RWPE2 (cell line): ENCODE data around the gene C12orf50.

Experiments used
- ATAC-seq: fragments of 200-7000 bp; cut with Tn5 transposase; 3 replicates; pipeline ENCODE4 v1.9.1; 2021; ENCODE audit warnings: low read depth
- DNase-seq: peaks from one replicate; pipeline ENCODE4 v3.0.0-alpha.2; 2020; ENCODE audit warnings: low spot score
- H3K27ac ChIP-seq: fragments of 450-650 bp; 2 replicates; pipeline ENCODE4 v1.5.1; 2017; ENCODE audit warnings: mild to moderate bottlenecking; ENCODE audit not compliant: poor library complexity, severe bottlenecking
- H3K27me3 ChIP-seq: fragments of 250-450 bp; sonication (Bioruptor Pico); 2 replicates; pipeline ENCODE4 v1.5.1; 2021; ENCODE audit warnings: mild to moderate bottlenecking, moderate library complexity; ENCODE audit not compliant: insufficient read depth, poor library complexity, severe bottlenecking
- H3K36me3 ChIP-seq: fragments of 250-450 bp; sonication (Bioruptor Pico); 2 replicates; pipeline ENCODE4 v1.5.1; 2020; ENCODE audit warnings: low read depth, mild to moderate bottlenecking, moderate library complexity
- H3K4me1 ChIP-seq: fragments of 250-450 bp; sonication (Bioruptor Pico); 2 replicates; pipeline ENCODE4 v1.5.1; 2021; ENCODE audit warnings: mild to moderate bottlenecking, moderate library complexity; ENCODE audit not compliant: insufficient read depth, poor library complexity, severe bottlenecking
- H3K4me3 ChIP-seq: fragments of 250-450 bp; sonication (Bioruptor Pico); 2 replicates; pipeline ENCODE4 v1.5.1; 2021; ENCODE audit warnings: mild to moderate bottlenecking, moderate library complexity; ENCODE audit not compliant: severe bottlenecking
- H3K9me3 ChIP-seq: fragments of 250-450 bp; sonication (Bioruptor Pico); 2 replicates; pipeline ENCODE4 v1.5.1; 2021; ENCODE audit warnings: mild to moderate bottlenecking, moderate library complexity; ENCODE audit not compliant: severe bottlenecking
- TF ChIP-seq, protein P1 (sequence below): fragments of 450-650 bp; IDR thresholded peaks from one replicate; pipeline ENCODE4 v1.5.1; 2017; ENCODE audit warnings: mild to moderate bottlenecking, moderate library complexity; ENCODE audit not compliant: poor library complexity, severe bottlenecking

The C12orf50 gene, protein sequence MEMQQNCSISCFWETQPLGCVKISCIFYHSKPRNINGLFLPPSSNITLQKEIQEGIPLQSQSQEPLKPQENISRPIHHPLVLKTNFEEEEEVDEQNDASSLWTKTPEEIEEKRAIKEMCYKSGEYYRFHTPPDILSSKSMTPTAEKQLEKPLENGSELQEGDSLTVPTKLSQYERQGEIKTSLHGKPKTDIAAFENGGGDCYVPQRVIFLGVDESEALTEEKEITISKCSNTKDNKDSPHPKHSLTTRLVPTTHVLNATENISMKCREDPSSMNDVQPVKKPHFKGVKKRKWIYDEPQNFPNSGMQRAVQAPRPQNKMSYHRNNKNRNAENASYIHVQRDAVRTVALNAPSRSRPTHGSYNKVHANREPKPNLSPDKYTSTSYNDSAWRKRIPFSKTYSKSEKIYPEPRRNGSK

DNA sequence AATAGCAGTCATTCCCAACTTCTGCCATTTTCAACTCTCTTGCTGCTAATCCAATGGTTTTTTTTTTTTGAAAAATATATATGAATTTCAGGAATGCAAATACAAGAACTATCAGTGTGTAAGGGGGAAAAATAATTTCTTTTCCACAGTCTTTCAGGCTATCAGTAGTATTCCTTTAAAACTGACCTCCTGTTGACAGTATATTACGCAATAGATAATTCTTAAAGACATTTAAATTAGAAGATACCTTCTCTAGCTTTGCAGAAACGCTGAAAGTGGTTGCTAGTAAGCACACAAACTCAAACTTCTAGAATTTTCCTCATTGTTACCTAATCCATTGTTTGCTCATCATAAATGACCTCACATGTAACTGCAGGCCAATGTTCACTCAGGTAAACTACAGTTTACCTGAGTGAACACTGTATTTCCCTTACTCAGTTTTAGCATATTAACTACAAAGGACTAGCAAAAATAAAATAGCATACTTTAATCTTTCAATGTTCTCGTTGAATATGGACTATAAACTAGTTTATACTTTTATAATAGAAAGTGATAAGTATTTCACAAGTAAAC lies at the start of gene C12orf50:
TSS of gene C12orf50 (minus strand) at position 309 of the 573 bp plus-strand sequence. CDS start 2,439 bp downstream, outside the sequence.
- DNase-seq (no peak), ATAC-seq (no peak)
- H3K27ac ChIP-seq, result no peak within 1 kb of the TSS
- TF ChIP-seq, protein P1, sequence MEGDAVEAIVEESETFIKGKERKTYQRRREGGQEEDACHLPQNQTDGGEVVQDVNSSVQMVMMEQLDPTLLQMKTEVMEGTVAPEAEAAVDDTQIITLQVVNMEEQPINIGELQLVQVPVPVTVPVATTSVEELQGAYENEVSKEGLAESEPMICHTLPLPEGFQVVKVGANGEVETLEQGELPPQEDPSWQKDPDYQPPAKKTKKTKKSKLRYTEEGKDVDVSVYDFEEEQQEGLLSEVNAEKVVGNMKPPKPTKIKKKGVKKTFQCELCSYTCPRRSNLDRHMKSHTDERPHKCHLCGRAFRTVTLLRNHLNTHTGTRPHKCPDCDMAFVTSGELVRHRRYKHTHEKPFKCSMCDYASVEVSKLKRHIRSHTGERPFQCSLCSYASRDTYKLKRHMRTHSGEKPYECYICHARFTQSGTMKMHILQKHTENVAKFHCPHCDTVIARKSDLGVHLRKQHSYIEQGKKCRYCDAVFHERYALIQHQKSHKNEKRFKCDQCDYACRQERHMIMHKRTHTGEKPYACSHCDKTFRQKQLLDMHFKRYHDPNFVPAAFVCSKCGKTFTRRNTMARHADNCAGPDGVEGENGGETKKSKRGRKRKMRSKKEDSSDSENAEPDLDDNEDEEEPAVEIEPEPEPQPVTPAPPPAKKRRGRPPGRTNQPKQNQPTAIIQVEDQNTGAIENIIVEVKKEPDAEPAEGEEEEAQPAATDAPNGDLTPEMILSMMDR, result no peak
- no peaks in the 10 kb centered on the region for H3K36me3 ChIP-seq
- H3K27me3 ChIP-seq, result no peaks in the 10 kb centered on the region
- no peak within 1 kb of the TSS for H3K4me3 ChIP-seq
- no peaks in the 10 kb centered on the region for H3K4me1 ChIP-seq
- H3K9me3 ChIP-seq, result no peaks in the 10 kb centered on the region

DNA sequence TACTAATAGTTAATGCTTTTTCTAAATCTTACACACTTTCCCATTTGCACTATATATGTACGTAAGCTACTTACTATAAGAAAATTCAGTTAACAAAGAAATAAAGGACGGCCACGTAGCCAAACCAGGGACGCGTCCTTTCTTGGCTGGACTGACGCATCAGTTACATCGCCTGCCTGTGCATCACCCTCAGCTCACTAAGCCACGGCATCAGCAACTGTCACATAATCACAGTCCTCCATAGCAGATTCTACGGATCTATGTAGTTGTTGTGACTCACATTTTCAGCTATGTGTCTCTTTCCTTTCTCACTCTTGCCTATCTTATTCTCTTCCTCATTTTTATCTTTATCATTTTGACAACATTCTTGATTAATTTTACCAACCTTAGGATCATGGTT lies 38.1 kb upstream of the C12orf50 start:
- no peaks in the 10 kb centered on the region for H3K27me3 ChIP-seq
- no peaks in the 10 kb centered on the region for H3K9me3 ChIP-seq
- H3K4me1 ChIP-seq, result peaks cover 7% of the 10 kb centered on the region
- ATAC-seq (no peak), DNase-seq (no peak)
- H3K27ac ChIP-seq, result no peak overlapping the region
- H3K4me3 ChIP-seq, result no peak overlapping the region
- H3K36me3 ChIP-seq, result peaks cover 55% of the 10 kb centered on the region
- TF ChIP-seq, protein P1, result no peak

DNA sequence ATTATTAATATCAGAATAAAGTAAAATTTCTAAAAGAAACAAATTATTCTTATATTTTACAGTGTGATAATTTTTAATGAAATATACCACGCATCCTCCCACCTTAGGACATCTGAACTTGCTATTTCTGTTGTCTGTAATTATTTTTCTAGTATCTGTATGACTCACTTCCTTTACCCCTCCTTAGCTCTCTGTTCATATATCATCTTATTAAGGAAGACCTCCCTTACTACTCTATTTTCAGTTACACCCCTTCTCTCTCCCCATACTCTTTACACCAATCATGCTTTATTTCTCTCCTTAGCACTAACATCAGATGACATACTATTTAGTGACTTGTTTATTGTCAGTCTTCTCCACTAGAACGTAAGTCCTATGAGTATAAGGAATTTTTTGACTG lies 34.2 kb upstream of the C12orf50 start:
- Histone ChIP-seq H3K27me3 (no peaks in the 10 kb centered on the region), H3K4me1 (peaks cover 7% of the 10 kb centered on the region), H3K4me3 (no peak overlapping the region), H3K36me3 (peaks cover 64% of the 10 kb centered on the region), H3K9me3 (no peaks in the 10 kb centered on the region), H3K27ac (no peak overlapping the region)
- ATAC-seq, result peak; percentile 31; the same call in 1 of the 3 replicates
- TF ChIP-seq, protein P1, result no peak
- no peak for DNase-seq

DNA sequence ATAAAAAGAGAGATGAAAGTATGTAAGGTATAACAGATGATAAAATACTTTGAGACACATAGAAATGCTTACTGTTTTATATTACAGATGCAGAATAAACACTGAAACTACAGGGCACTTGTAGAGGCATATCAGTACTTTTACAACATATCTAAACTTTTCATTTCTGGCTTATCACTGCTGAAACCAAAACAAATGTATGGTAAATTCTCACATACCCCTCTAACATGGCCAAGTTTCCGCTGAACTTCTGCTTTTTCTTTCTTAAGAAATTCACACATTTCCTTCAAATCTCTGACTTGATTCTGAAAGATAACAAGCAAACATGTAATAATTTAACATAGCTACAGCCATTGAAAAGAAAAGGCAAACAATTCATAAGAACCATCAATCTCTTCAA lies 33.3 kb upstream of the C12orf50 start:
- no peaks in the 10 kb centered on the region for H3K9me3 ChIP-seq
- DNase-seq (no peak), ATAC-seq (no peak)
- no peaks in the 10 kb centered on the region for H3K27me3 ChIP-seq
- peaks cover 65% of the 10 kb centered on the region for H3K36me3 ChIP-seq
- H3K27ac ChIP-seq, result no peak overlapping the region
- TF ChIP-seq, protein P1, result no peak
- H3K4me1 ChIP-seq, result peaks cover 7% of the 10 kb centered on the region
- H3K4me3 ChIP-seq, result no peak overlapping the region

DNA sequence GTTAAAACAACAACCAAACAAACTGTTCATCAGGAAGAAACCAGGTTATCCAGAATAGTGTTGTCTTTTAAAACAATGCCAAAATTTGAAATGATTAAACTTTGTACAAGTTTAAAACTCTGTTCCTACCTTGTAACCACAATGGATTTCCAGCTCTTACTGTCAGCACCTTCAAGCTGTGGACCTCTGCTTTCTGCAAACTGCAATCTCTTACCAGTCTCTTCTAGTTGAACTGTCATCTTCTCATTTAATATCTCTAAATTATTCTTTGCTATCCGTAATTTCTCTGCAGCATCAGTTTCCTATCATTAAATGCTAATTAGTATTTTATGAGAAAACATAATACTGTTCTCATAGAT lies 29.5 kb upstream of the C12orf50 start:
- ATAC-seq (no peak), DNase-seq (no peak)
- TF ChIP-seq, protein P1, result no peak
- no peaks in the 10 kb centered on the region for H3K9me3 ChIP-seq
- H3K4me1 ChIP-seq, result peaks cover 5% of the 10 kb centered on the region
- peaks cover 77% of the 10 kb centered on the region for H3K36me3 ChIP-seq
- H3K27me3 ChIP-seq, result no peaks in the 10 kb centered on the region
- H3K4me3 ChIP-seq, result no peak overlapping the region
- H3K27ac ChIP-seq, result no peak overlapping the region
